Spleen (tissue), 11 donors: ENCODE data around the gene FOXL2NB. TPM values are rescaled to one million over a fixed set of nuclear protein-coding genes. Genes with fewer than 3 reads are reported as not detected.

Source experiments
- DNase-seq: peaks from one replicate; pipeline ENCODE4 v3.0.0-alpha.2; 2020
- H3K27ac ChIP-seq, 8 donors: fragments of 200-600 bp; sonication (generic) in 7 of 8; 1 replicate in 4 of 8; 2 replicates in 4 of 8; pipeline versions ENCODE4 v1.5.0 to v1.8.0; 2016 to 2021; ENCODE audit warnings: inconsistent platforms in 4 of 8, mild to moderate bottlenecking in 4 of 8, moderate library complexity in 1 of 8
- H3K27me3 ChIP-seq, 7 donors: fragments of 200-600 bp; sonication (generic) in 6 of 7; replicated peaks in 1 of 7; 1 replicate in 4 of 7; 2 replicates in 3 of 7; pipeline versions ENCODE4 v1.5.0 to v1.8.0; 2016 to 2021; ENCODE audit warnings: inconsistent platforms in 3 of 7, mild to moderate bottlenecking in 1 of 7
- H3K36me3 ChIP-seq, 6 donors: fragments of 200-600 bp; sonication (generic) in 5 of 6; 1 replicate in 4 of 6; 2 replicates in 2 of 6; pipeline versions ENCODE4 v1.5.0 to v1.8.0; 2016 to 2021; ENCODE audit warnings: inconsistent platforms in 2 of 6
- H3K4me1 ChIP-seq, 6 donors: fragments of 200-600 bp; sonication (generic) in 5 of 6; 1 replicate in 3 of 6; 2 replicates in 3 of 6; pipeline versions ENCODE4 v1.5.0 to v1.8.0; 2016 to 2021; ENCODE audit warnings: inconsistent platforms in 3 of 6
- H3K4me3 ChIP-seq, 8 donors: fragments of 200-600 bp; sonication (generic) in 7 of 8; 1 replicate in 4 of 8; 2 replicates in 4 of 8; pipeline versions ENCODE4 v1.5.0 to v1.8.0; 2016 to 2021; ENCODE audit warnings: inconsistent platforms in 4 of 8, mild to moderate bottlenecking in 4 of 8, moderate library complexity in 2 of 8
- H3K9me3 ChIP-seq, 8 donors: fragments of 200-600 bp; sonication (generic) in 7 of 8; 1 replicate in 4 of 8; 2 replicates in 4 of 8; pipeline versions ENCODE4 v1.5.0 to v1.8.0; 2016 to 2021; ENCODE audit warnings: inconsistent platforms in 4 of 8
- POLR2A ChIP-seq, 3 donors: fragments of 450-650 bp; IDR thresholded peaks; one replicate each; pipeline ENCODE4 v1.5.1; 2017; ENCODE audit warnings: antibody characterized with exemption in 3 of 3, mild to moderate bottlenecking in 1 of 3
- POLR2AphosphoS5 ChIP-seq, 3 donors: sonication (generic); formaldehyde crosslinking; IDR thresholded peaks; one replicate each; pipeline ENCODE4 v1.5.1; 2017; ENCODE audit warnings: antibody characterized with exemption in 3 of 3
- WGBS, 5 donors: extraction: QIAGEN DNeasy Blood & Tissue Kit in 3 of 5; methylation state at CpG; one replicate each; pipeline versions ENCODE4 v1.1.5 to v1.1.7; 2013 to 2018; 5-methylcytosine and 5-hydroxymethylcytosine counted together
- intact Hi-C: fragments of 100-400 bp; cut with DNase I; formaldehyde crosslinking; loops from one replicate; pipeline ENCODE4 v1.15.0; 2023; ENCODE audit warnings: low total_unique reads
- polyA plus RNA-seq, 3 donors: library from polyadenylated mRNA; stranded (reverse); fragments of 200-250 nt; gene quantifications; one replicate each; pipeline ENCODE4 v1.2.1, GENCODE V29; 2013
- total RNA-seq, 7 donors: library from RNA; depleted of rRNA in 3 of 7; stranded (reverse); fragments of >200 nt in 3 of 7; fragmentation: NEBNext Ultra II Directional in 4 of 7; extraction: Animal tissue kit (Norgen Biotek cat#: 25700) in 4 of 7; gene quantifications; one replicate each; pipeline versions ENCODE4 v1.1.0 to v1.2.1, GENCODE V29; 2016 to 2021
- TF ChIP-seq, protein P1 (sequence below), 11 experiments: fragments of 200-600 bp in 7 of 11; fragments of 450-650 bp in 4 of 11; sonication (generic) in 4 of 11; IDR thresholded peaks in 8 of 11; conservative IDR thresholded peaks in 3 of 11; 1 replicate in 7 of 11; 2 replicates in 4 of 11; pipeline versions ENCODE4 v1.4.0 to v1.8.0; 2016 to 2021; ENCODE audit warnings: antibody characterized with exemption in 11 of 11, inconsistent platforms in 4 of 11, mild to moderate bottlenecking in 1 of 11
- donor health status: healthy with polysubstance abuse.
- donor health status: DM: no; HTN: no; CAD: no; lungs with moderate emphysema.
- donor health status: DM: no; HTN: no; CAD: no.
- donor health status: Bipolar disorder and iron deficiency.
- donor health status: healthy.
- donor health status: DM: no; HTN: no; CAD: no.
- donor health status: DM: yes; HTN: yes; CAD: no.

Gene FOXL2NB
- total and polyA plus RNA-seq, 10 donors = 0.04 TPM; not detected in 9

GRCh38 chr3:138909904-138910303, 37.1 kb upstream of the FOXL2NB start:
- H3K9me3 ChIP-seq = no peaks in the 10 kb centered on the region

GRCh38 chr3:138911621-138912020, 35.4 kb upstream of the FOXL2NB start:
- peaks cover 0 to 25% (median 15%) of the 10 kb centered on the region in 6 donors for H3K4me1 ChIP-seq
- H3K4me3 ChIP-seq = no peak overlapping the region
- H3K9me3 ChIP-seq = no peaks in the 10 kb centered on the region
- 93 to 100% (median 96%) methylated on average over 1 of the region's 1 CpG for WGBS, 5 donors
- no peaks in the 10 kb centered on the region for H3K36me3 ChIP-seq
- intact Hi-C loops = no loop called here
- H3K27ac ChIP-seq = no peak overlapping the region
- H3K27me3 ChIP-seq = no peaks in the 10 kb centered on the region
- TF ChIP-seq POLR2A (IDR thresholded peaks at IDR 0.05) (no peak), POLR2AphosphoS5 (IDR thresholded peaks at IDR 0.05) (no peak)
- TF ChIP-seq, protein P1, sequence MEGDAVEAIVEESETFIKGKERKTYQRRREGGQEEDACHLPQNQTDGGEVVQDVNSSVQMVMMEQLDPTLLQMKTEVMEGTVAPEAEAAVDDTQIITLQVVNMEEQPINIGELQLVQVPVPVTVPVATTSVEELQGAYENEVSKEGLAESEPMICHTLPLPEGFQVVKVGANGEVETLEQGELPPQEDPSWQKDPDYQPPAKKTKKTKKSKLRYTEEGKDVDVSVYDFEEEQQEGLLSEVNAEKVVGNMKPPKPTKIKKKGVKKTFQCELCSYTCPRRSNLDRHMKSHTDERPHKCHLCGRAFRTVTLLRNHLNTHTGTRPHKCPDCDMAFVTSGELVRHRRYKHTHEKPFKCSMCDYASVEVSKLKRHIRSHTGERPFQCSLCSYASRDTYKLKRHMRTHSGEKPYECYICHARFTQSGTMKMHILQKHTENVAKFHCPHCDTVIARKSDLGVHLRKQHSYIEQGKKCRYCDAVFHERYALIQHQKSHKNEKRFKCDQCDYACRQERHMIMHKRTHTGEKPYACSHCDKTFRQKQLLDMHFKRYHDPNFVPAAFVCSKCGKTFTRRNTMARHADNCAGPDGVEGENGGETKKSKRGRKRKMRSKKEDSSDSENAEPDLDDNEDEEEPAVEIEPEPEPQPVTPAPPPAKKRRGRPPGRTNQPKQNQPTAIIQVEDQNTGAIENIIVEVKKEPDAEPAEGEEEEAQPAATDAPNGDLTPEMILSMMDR (IDR thresholded peaks at IDR 0.05 in 8 of 11, conservative IDR thresholded peaks at IDR 0.05 in 3 of 11) = no peak
- DNase-seq = no peak

More at GRCh38 chr3:138909904-138910303, 37.1 kb upstream of the FOXL2NB start:
- H3K36me3 ChIP-seq = no peaks in the 10 kb centered on the region
- no peak for DNase-seq
- TF ChIP-seq, protein P1 (IDR thresholded peaks at IDR 0.05 in 8 of 11, conservative IDR thresholded peaks at IDR 0.05 in 3 of 11) = no peak
- TF ChIP-seq POLR2AphosphoS5 (IDR thresholded peaks at IDR 0.05) (no peak), POLR2A (IDR thresholded peaks at IDR 0.05) (no peak)
- intact Hi-C loops = no loop called here
- H3K27ac ChIP-seq = peak overlapping the region in 2 of 8 donors; percentile 50 to 60
- no peak overlapping the region for H3K4me3 ChIP-seq
- H3K4me1 ChIP-seq = peaks cover 0 to 10% (median 3%) of the 10 kb centered on the region in 6 donors
- H3K27me3 ChIP-seq = no peaks in the 10 kb centered on the region

DNA sequence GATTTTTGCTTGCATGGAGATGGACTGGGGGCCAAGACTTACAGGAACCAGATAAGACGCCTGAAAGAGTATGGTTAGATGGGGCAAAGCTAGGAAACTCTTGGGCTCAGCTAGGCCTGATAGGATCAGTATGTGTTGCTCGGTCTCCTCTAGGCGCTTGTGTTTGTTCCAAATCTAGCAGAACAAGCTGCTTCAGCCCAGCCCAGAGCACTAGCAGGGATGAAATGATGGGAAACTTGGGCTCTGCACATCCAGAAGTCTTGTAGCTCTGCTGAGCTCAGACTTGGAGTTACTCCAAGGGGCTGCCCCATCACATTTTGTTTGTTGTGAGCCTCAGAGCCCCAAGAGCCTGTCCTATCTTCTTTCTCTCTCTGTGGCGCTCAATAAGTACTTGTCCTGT, 34.8 kb upstream of the FOXL2NB start:
- WGBS, 5 donors = 88 to 96% (median 94%) methylated on average over 4 of the region's 4 CpGs
- Histone ChIP-seq H3K27me3 (no peaks in the 10 kb centered on the region), H3K4me3 (no peak overlapping the region), H3K27ac (no peak overlapping the region), H3K36me3 (no peaks in the 10 kb centered on the region), H3K4me1 (peaks cover 0 to 26% (median 18%) of the 10 kb centered on the region in 6 donors), H3K9me3 (no peaks in the 10 kb centered on the region)
- no peak for DNase-seq
- intact Hi-C loops = no loop called here
- TF ChIP-seq, protein P1 (IDR thresholded peaks at IDR 0.05 in 8 of 11, conservative IDR thresholded peaks at IDR 0.05 in 3 of 11) = no peak
- TF ChIP-seq POLR2AphosphoS5 (IDR thresholded peaks at IDR 0.05) (no peak), POLR2A (IDR thresholded peaks at IDR 0.05) (no peak)

- H3K4me3 ChIP-seq = no peak overlapping the region
- 88 to 99% (median 91%) methylated on average over 3 of the region's 3 CpGs for WGBS, 5 donors
- TF ChIP-seq POLR2A (IDR thresholded peaks at IDR 0.05) (no peak), POLR2AphosphoS5 (IDR thresholded peaks at IDR 0.05) (no peak)
- TF ChIP-seq, protein P1 (IDR thresholded peaks at IDR 0.05 in 8 of 11, conservative IDR thresholded peaks at IDR 0.05 in 3 of 11) = no peak
- H3K27me3 ChIP-seq = peaks cover 0 to 3% (median 0%) of the 10 kb centered on the region in 7 donors
- no peaks in the 10 kb centered on the region for H3K9me3 ChIP-seq
- intact Hi-C loops = no loop called here
- no peak for DNase-seq
- H3K4me1 ChIP-seq = peaks cover 0 to 24% (median 18%) of the 10 kb centered on the region in 6 donors
- H3K27ac ChIP-seq = no peak overlapping the region
- no peaks in the 10 kb centered on the region for H3K36me3 ChIP-seq
Observed at GRCh38 chr3:138913766-138914165, 33.3 kb upstream of the FOXL2NB start.
